HG03558 (cell line): ENCODE measurements around the gene CHCHD3.
"Not testable (repeated sequence)": the region's sequence is repeated elsewhere in the genome, so short reads cannot be mapped to it uniquely, and the experiment has no call there.

Source experiments
- ATAC-seq: cut with Tn5 transposase; IDR thresholded peaks from one replicate; pipeline ENCODE4 v1.9.1; 2021; ENCODE audit warnings: moderate number of reproducible peaks; ENCODE audit not compliant: unreplicated experiment; ENCODE audit errors: extremely low read depth

Gene CHCHD3

GRCh38 chr7:132929944-132930343 is 151.9 kb downstream of the CHCHD3 start:
- ATAC-seq = not testable (repeated sequence)

GRCh38 chr7:132919771-132920170 is 162.1 kb downstream of the CHCHD3 start:
- ATAC-seq = no peak

GRCh38 chr7:132915647-132916046 is 166.2 kb downstream of the CHCHD3 start:
- no peak for ATAC-seq

- ATAC-seq = no peak
Observed at GRCh38 chr7:132910657-132911056, 171.2 kb downstream of the CHCHD3 start.

- ATAC-seq = no peak
Observed at GRCh38 chr7:132907380-132907940, 174.4 kb downstream of the CHCHD3 start.

GRCh38 chr7:132906193-132906835 is 175.6 kb downstream of the CHCHD3 start:
- no peak for ATAC-seq

GRCh38 chr7:132905136-132905535 is 176.8 kb downstream of the CHCHD3 start:
- not testable (repeated sequence) for ATAC-seq

GRCh38 chr7:132904209-132904608 is 177.7 kb downstream of the CHCHD3 start:
- no peak for ATAC-seq

GRCh38 chr7:132902294-132902693 is 179.6 kb downstream of the CHCHD3 start:
- ATAC-seq = not testable (repeated sequence)

GRCh38 chr7:132901241-132901640 is 180.6 kb downstream of the CHCHD3 start:
- no peak for ATAC-seq

GRCh38 chr7:132899833-132900232 is 182.1 kb downstream of the CHCHD3 start:
- ATAC-seq = no peak

- ATAC-seq = not testable (repeated sequence)
Observed at GRCh38 chr7:132898641-132899175, 183.2 kb downstream of the CHCHD3 start.

GRCh38 chr7:132897093-132897687 is 184.7 kb downstream of the CHCHD3 start:
- no peak for ATAC-seq

GRCh38 chr7:132895231-132895630 is 186.7 kb downstream of the CHCHD3 start:
- no peak for ATAC-seq

- no peak for ATAC-seq
Observed at GRCh38 chr7:132893560-132893959, 188.3 kb downstream of the CHCHD3 start.

- ATAC-seq = not testable (repeated sequence)
Observed at GRCh38 chr7:132892744-132893143, 189.1 kb downstream of the CHCHD3 start.

- no peak for ATAC-seq
Observed at GRCh38 chr7:132891554-132891953, 190.3 kb downstream of the CHCHD3 start.

- no peak for ATAC-seq
Observed at GRCh38 chr7:132882714-132883428, 199.0 kb downstream of the CHCHD3 start.

GRCh38 chr7:132881317-132881716 is 200.6 kb downstream of the CHCHD3 start:
- ATAC-seq = no peak

- no peak for ATAC-seq
Observed at GRCh38 chr7:132879579-132879978, 202.3 kb downstream of the CHCHD3 start.
